Osteoblast (primary cell): Measurements from ENCODE around the gene PFN3. TPM values are rescaled to one million over a fixed set of nuclear protein-coding genes. Genes with fewer than 3 reads are reported as not detected.

Experiments
- DNase-seq: peaks from one replicate; pipeline ENCODE4 v3.0.0; 2011; ENCODE audit warnings: low spot score, mixed read lengths; ENCODE audit not compliant: insufficient read length; ENCODE audit errors: missing footprints
- H2AFZ ChIP-seq: 2 replicates; pipeline ENCODE4 v1.6.0; 2011; ENCODE audit warnings: mild to moderate bottlenecking, low read length
- H3K27ac ChIP-seq: 2 replicates; pipeline ENCODE4 v1.5.1; 2011; ENCODE audit warnings: mild to moderate bottlenecking, low read depth, low read length, moderate library complexity
- H3K27me3 ChIP-seq: 2 replicates; pipeline ENCODE4 v1.6.0; 2012; ENCODE audit warnings: mild to moderate bottlenecking, control low read depth, inconsistent platforms, low read length, moderate library complexity; ENCODE audit not compliant: insufficient read depth
- H3K36me3 ChIP-seq: 2 replicates; pipeline ENCODE4 v1.5.1; 2011; ENCODE audit warnings: mild to moderate bottlenecking, low read length, control low read depth, moderate library complexity; ENCODE audit not compliant: insufficient read depth
- H3K4me1 ChIP-seq: 2 replicates; pipeline ENCODE4 v1.5.1; 2011; ENCODE audit warnings: mild to moderate bottlenecking, low read length, control low read depth, moderate library complexity; ENCODE audit not compliant: insufficient read depth
- H3K4me2 ChIP-seq: 2 replicates; pipeline ENCODE4 v1.6.0; 2011; ENCODE audit warnings: mild to moderate bottlenecking, low read length; ENCODE audit not compliant: insufficient read depth
- H3K4me3 ChIP-seq: fragments of 200-600 bp; sonication (generic); 3 replicates; pipeline ENCODE4 v1.5.1; 2012; ENCODE audit warnings: mild to moderate bottlenecking, low read length, inconsistent platforms; ENCODE audit not compliant: insufficient read depth
- H3K79me2 ChIP-seq: 2 replicates; pipeline ENCODE4 v1.6.0; 2012; ENCODE audit warnings: mild to moderate bottlenecking, low read length, control low read depth, inconsistent platforms; ENCODE audit not compliant: insufficient read depth
- H3K9me3 ChIP-seq: 2 replicates; pipeline ENCODE4 v1.5.1; 2011; ENCODE audit warnings: low read depth, low read length, control low read depth
- H4K20me1 ChIP-seq: 2 replicates; pipeline ENCODE4 v1.6.0; 2012; ENCODE audit warnings: mild to moderate bottlenecking, low read length, control low read depth; ENCODE audit not compliant: insufficient read depth
- CTCF ChIP-seq: IDR thresholded peaks from 2 replicates; pipeline ENCODE4 v1.5.1; 2011; ENCODE audit warnings: mild to moderate bottlenecking, low read depth, low read length, moderate library complexity; ENCODE audit errors: extremely low read depth
- total RNA-seq: library from RNA; depleted of rRNA; stranded (reverse); fragments of >200 nt; gene quantifications from 2 replicates; pipeline ENCODE4 v1.2.3, GENCODE V29; 2012

Gene PFN3
- total RNA-seq, 1 donor: not detected

GRCh38 chr5:177393990-177394389, 6.5 kb downstream of the PFN3 start:
- H3K27ac ChIP-seq: no peak overlapping the region

GRCh38 chr5:177393206-177393765, 7.2 kb downstream of the PFN3 start:
- H3K4me1 ChIP-seq: peaks cover 18% of the 10 kb centered on the region
- DNase-seq: peak; percentile 73
- no peaks in the 10 kb centered on the region for H3K79me2 ChIP-seq
- no peaks in the 10 kb centered on the region for H3K36me3 ChIP-seq
- no peak overlapping the region for H3K27ac ChIP-seq
- no peak overlapping the region for H3K4me2 ChIP-seq
- no peak overlapping the region for H2AFZ ChIP-seq
- peaks cover 4% of the 10 kb centered on the region for H4K20me1 ChIP-seq
- no peak for TF ChIP-seq CTCF
- H3K4me3 ChIP-seq: no peak overlapping the region
- H3K9me3 ChIP-seq: no peaks in the 10 kb centered on the region
- peaks cover 15% of the 10 kb centered on the region for H3K27me3 ChIP-seq

More at GRCh38 chr5:177393990-177394389, 6.5 kb downstream of the PFN3 start:
- Histone ChIP-seq H3K9me3 (no peaks in the 10 kb centered on the region), H3K4me3 (no peak overlapping the region), H4K20me1 (no peaks in the 10 kb centered on the region), H3K27me3 (peaks cover 18% of the 10 kb centered on the region), H3K4me2 (no peak overlapping the region), H3K4me1 (peaks cover 15% of the 10 kb centered on the region), H2AFZ (no peak overlapping the region), H3K79me2 (no peaks in the 10 kb centered on the region), H3K36me3 (no peaks in the 10 kb centered on the region)
- no peak for TF ChIP-seq CTCF
- peak; percentile 72 for DNase-seq

- no peak overlapping the region for H2AFZ ChIP-seq
- TF ChIP-seq CTCF: no peak
These were observed 7.7 kb downstream of the PFN3 start for GRCh38 chr5:177392765-177393164.

GRCh38 chr5:177390363-177391300, 9.8 kb downstream of the PFN3 start:
- peak; percentile 98 for DNase-seq
- no peak overlapping the region for H3K4me2 ChIP-seq
- H4K20me1 ChIP-seq: peaks cover 4% of the 10 kb centered on the region

More at GRCh38 chr5:177392765-177393164, 7.7 kb downstream of the PFN3 start:
- no peaks in the 10 kb centered on the region for H3K9me3 ChIP-seq
- H3K27ac ChIP-seq: no peak overlapping the region
- H3K36me3 ChIP-seq: no peaks in the 10 kb centered on the region
- DNase-seq: no peak
- no peaks in the 10 kb centered on the region for H3K79me2 ChIP-seq
- no peak overlapping the region for H3K4me3 ChIP-seq
- peaks cover 18% of the 10 kb centered on the region for H3K4me1 ChIP-seq
- no peak overlapping the region for H3K4me2 ChIP-seq
- peaks cover 4% of the 10 kb centered on the region for H4K20me1 ChIP-seq
- H3K27me3 ChIP-seq: peaks cover 14% of the 10 kb centered on the region

More at GRCh38 chr5:177390363-177391300, 9.8 kb downstream of the PFN3 start:
- no peak overlapping the region for H2AFZ ChIP-seq
- H3K27ac ChIP-seq: peak overlapping the region; percentile 80
- H3K4me3 ChIP-seq: no peak overlapping the region
- TF ChIP-seq CTCF: peak; percentile 97
- H3K9me3 ChIP-seq: no peaks in the 10 kb centered on the region
- no peaks in the 10 kb centered on the region for H3K79me2 ChIP-seq
- H3K36me3 ChIP-seq: no peaks in the 10 kb centered on the region
- peaks cover 18% of the 10 kb centered on the region for H3K4me1 ChIP-seq
- H3K27me3 ChIP-seq: peaks cover 10% of the 10 kb centered on the region
